BJ (cell line): ENCODE data around the gene TMEM179. TPM values are rescaled to one million over a fixed set of nuclear protein-coding genes. Genes with fewer than 3 reads are reported as not detected.
"Not testable (repeated sequence)": the region's sequence is repeated elsewhere in the genome, so short reads cannot be mapped to it uniquely, and the experiment has no call there.

Experiments used
- CTCF ChIA-PET: fragments of 350-600 bp; formaldehyde crosslinking; extraction: SDS; loops from one replicate; lab custom pipeline; 2021; ENCODE audit warnings: antibody characterized with exemption, inconsistent platforms; lab: Yijun Ruan, JAX
- POLR2A ChIA-PET: fragments of 300-600 bp; sonication (Branson Sonifier 250); formaldehyde crosslinking; extraction: SDS; loops from one replicate; lab custom pipeline; 2021; ENCODE audit warnings: antibody characterized with exemption; lab: Charles Lee
- DNase-seq: peaks from one replicate; pipeline ENCODE4 v3.0.0-alpha.2; 2011; ENCODE audit warnings: low read depth
- H3K27me3 ChIP-seq: 2 replicates; pipeline ENCODE4 v1.6.0; 2011; ENCODE audit warnings: low read length; ENCODE audit not compliant: control insufficient read depth, insufficient read depth
- H3K36me3 ChIP-seq: 2 replicates; pipeline ENCODE4 v1.5.1; 2011; ENCODE audit warnings: low read length; ENCODE audit not compliant: control insufficient read depth, insufficient read depth
- H3K4me3 ChIP-seq: 2 replicates; pipeline ENCODE4 v1.5.1; 2011; ENCODE audit warnings: low read depth, mild to moderate bottlenecking, control low read depth, low read length
- polyA minus RNA-seq: library from RNA; depleted of rRNA, polyadenylated mRNA; stranded (reverse); fragments of >200 nt; gene quantifications from 2 replicates; pipeline ENCODE4 v1.2.3, GENCODE V29; 2011; rRNA and poly(A)+ RNA removed
- polyA plus RNA-seq: library from polyadenylated mRNA; depleted of rRNA; stranded (reverse); fragments of >200 nt; gene quantifications from 2 replicates; pipeline ENCODE4 v1.2.3, GENCODE V29; 2011; rRNA removed
- TF ChIP-seq, protein P1 (sequence below): IDR thresholded peaks from 2 replicates; pipeline ENCODE4 v1.5.1; 2011; ENCODE audit warnings: low read depth, mild to moderate bottlenecking, control low read depth, inconsistent platforms, low read length, moderate library complexity; ENCODE audit not compliant: insufficient read depth

The TMEM179 gene
- polyA plus RNA-seq: 0.09 TPM in 1 of 2 replicates, not detected in the other
- polyA minus RNA-seq: 0.36 TPM in 1 of 2 replicates, not detected in the other

DNA sequence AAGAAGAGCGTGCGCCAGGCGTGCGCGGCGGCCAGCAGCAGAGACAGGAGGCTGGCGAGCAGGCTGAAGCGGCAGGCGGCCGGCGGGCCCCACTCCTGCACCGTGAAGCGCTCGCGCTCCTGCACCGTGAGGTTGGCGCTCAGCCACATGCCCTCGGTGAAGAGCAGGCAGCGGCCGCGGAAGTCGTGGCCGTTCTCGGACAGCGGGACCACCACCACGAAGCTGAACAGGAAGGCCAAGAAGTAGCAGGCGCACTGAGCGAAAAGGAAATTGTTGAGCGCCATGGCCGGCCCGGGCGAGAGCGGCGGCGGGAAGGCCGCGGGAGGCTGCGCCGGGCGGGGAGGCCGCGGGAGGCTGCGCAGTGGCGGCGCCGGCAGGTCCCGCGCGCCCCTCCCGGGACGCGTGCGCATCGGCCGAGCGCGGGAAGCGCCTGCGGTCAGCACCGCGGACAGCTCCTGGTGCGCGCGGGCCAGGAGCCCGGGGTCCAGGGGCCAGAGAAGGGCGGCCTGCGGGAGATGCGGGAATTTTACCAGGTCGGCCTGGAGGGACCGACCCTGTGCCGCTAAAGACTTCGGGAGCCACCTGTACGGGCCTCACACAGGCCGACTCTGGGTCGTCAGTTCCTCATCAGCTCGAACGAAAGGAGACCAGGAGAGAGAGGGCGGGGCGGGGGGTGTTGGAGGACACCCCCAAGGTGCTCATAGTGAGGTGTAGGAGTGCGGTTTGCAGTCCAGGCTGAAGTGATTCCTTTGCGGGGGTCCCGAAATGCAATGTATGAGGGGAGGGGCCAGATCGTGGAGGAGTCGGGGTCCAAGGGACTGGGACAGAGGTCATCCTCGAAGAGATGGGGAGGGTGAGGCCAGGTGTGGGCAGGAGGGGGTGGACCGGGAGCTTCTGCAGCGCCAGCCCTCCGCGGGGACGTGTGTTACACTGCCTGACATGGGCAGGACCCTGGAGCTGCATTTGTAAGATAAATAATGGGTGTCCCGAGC, at the start of gene TMEM179:
Gene TMEM179 (minus strand): TSS at position 315 of the 992 bp plus-strand sequence. CDS start 31 bp downstream, at position 284.
- no peak for DNase-seq
- CTCF ChIA-PET: no interaction called here
- H3K4me3 ChIP-seq: no peak within 1 kb of the TSS

DNA sequence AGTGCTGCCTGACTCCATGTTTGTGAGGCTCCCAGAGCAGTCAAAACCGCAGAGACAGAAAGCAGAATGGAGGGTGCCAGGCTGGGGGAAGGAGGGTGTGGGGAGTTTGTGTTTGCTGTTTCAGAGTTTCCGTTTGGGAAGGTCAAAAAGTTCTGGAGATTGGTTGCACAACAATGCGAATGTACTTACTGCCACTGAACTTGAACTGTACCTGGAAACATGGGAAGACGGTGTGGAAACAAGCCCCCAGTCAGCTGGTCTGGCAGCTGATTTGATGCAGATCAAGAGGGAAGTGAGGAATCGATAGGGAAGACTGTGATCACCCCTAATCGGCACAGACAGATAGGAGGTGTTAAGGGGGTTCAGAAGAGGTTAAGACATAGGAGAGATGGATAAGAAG, 49.5 kb upstream of the TMEM179 start:
- H3K27me3 ChIP-seq: peaks cover 2% of the 10 kb centered on the region; the same call in 1 of the 2 replicates
- H3K36me3 ChIP-seq: no peaks in the 10 kb centered on the region
- no peak overlapping the region for H3K4me3 ChIP-seq
- TF ChIP-seq, protein P1, sequence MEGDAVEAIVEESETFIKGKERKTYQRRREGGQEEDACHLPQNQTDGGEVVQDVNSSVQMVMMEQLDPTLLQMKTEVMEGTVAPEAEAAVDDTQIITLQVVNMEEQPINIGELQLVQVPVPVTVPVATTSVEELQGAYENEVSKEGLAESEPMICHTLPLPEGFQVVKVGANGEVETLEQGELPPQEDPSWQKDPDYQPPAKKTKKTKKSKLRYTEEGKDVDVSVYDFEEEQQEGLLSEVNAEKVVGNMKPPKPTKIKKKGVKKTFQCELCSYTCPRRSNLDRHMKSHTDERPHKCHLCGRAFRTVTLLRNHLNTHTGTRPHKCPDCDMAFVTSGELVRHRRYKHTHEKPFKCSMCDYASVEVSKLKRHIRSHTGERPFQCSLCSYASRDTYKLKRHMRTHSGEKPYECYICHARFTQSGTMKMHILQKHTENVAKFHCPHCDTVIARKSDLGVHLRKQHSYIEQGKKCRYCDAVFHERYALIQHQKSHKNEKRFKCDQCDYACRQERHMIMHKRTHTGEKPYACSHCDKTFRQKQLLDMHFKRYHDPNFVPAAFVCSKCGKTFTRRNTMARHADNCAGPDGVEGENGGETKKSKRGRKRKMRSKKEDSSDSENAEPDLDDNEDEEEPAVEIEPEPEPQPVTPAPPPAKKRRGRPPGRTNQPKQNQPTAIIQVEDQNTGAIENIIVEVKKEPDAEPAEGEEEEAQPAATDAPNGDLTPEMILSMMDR: no peak
- no peak for DNase-seq
- CTCF ChIA-PET: interaction anchor here (0.7 to 1.5 kb wide), 2 partner anchors 14 to 28 kb away, joined by 3 read pairs; no protein-coding TSS in a partner anchor
- POLR2A ChIA-PET: no interaction called here

More for the DNA sequence above, at the start of gene TMEM179:
- Histone ChIP-seq H3K27me3 (peaks cover 2% of the 10 kb centered on the region), H3K36me3 (no peaks in the 10 kb centered on the region)
- POLR2A ChIA-PET: interaction anchor here (0.6 kb wide), 1 partner anchor 477 kb away, joined by 3 read pairs; no protein-coding TSS in a partner anchor
- TF ChIP-seq, protein P1: no peak

DNA sequence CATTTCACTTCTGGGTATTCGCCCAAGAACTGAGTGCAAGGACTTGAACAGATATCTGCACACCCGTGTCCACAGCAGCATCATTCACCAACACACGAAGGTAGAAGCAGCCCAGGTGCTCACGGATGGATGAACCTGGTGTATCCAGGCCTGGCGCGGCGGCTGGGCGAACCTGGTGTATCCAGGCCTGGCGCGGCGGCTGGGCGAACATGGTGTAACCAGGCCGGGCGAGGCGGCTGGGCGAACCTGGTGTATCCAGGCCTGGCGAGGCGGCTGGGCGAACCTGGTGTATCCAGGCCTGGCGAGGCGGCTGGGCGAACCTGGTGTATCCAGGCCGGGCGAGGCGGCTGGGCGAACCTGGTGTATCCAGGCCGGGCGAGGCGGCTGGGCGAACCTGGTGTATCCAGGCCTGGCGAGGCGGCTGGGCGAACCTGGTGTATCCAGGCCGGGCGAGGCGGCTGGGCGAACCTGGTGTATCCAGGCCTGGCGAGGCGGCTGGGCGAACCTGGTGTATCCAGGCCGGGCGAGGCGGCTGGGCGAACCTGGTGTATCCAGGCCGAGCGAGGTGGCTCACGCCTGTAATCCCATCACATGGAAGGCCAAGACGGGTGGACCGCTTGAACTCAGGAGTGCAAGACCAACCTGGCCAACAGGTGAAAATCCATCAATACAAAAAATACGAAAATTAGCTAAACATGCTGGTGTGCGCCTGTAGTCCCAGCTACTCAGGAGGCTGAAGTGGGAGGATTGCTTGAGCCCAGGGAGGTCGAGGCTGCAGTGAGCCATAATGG, 48.8 kb upstream of the TMEM179 start:
- CTCF ChIA-PET: interaction anchor here (0.6 to 2.2 kb wide), 5 partner anchors 12 to 54 kb away, joined by 3 to 8 read pairs (median 3); no protein-coding TSS in a partner anchor
- DNase-seq, H3K27me3 ChIP-seq, H3K4me3 ChIP-seq, H3K36me3 ChIP-seq, POLR2A ChIA-PET: not testable (repeated sequence)

DNA sequence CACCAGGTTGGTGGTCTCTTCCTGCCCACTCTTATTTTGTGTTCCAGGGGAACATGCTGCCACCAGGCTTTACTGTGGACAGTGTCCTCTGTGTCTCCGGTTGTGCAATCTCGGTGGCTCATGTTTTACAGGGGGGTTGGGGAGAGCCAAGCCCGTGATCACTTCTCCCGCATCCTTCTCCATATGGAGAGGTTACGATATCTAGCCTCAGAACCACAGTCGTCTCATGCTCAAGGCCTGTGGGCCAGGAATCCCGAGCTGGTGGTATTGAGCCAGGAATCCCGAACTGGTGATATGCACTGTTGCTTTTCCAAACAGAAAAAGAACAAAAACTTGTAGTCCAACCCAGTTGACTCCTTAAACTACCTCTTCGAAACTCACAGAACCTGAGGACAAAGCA, 47.8 kb upstream of the TMEM179 start:
- peaks cover 2% of the 10 kb centered on the region for H3K27me3 ChIP-seq
- ChIA-PET POLR2A (no interaction called here), CTCF (interaction anchor here (0.6 to 2.2 kb wide), 4 partner anchors 13 to 73 kb away, joined by 3 to 8 read pairs (median 4); no protein-coding TSS in a partner anchor)
- no peaks in the 10 kb centered on the region for H3K36me3 ChIP-seq
- no peak overlapping the region for H3K4me3 ChIP-seq
- TF ChIP-seq, protein P1: no peak
- no peak for DNase-seq

DNA sequence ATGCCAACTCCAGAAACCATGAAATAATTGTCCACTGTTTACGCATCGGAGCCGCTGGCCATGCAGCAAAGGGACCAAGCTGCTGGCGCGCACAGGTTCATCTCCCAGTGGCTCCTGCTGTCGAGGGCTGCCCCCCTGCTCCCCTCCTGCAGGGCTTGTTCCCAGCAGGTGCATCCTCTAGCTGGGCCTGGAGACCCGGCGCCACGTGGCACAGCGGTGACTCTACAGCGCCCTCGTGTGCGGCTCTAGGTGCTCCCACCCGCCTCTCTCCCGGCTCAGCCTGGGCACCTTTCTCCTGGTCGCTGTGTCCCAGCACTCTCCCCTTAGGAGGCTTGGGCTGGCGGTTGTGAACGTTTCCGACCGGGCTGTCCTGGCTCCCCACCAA, 47.3 kb upstream of the TMEM179 start:
- peaks cover 2% of the 10 kb centered on the region for H3K27me3 ChIP-seq
- no peak for DNase-seq
- ChIA-PET CTCF (interaction anchor here (0.9 to 2.2 kb wide), 8 partner anchors 8 to 74 kb away, joined by 3 to 8 read pairs (median 3); no protein-coding TSS in a partner anchor), POLR2A (no interaction called here)
- TF ChIP-seq, protein P1: no peak
- H3K36me3 ChIP-seq: no peaks in the 10 kb centered on the region
- no peak overlapping the region for H3K4me3 ChIP-seq
